Heart right ventricle (tissue), 16 donors: ENCODE results near the gene ARL15. TPM values are rescaled to one million over a fixed set of nuclear protein-coding genes. Genes with fewer than 3 reads are reported as not detected.

Source experiments
- ATAC-seq, 8 donors: fragments of 200-7000 bp; cut with Tn5 transposase; one replicate each; pipeline ENCODE4 v1.9.1; 2020; ENCODE audit warnings: mild to moderate bottlenecking in 8 of 8, moderate library complexity in 8 of 8, moderate number of reproducible peaks in 1 of 8
- DNase-seq, 2 donors: peaks; one replicate each; pipeline ENCODE4 v3.0.0-alpha.2; 2020
- H3K27ac ChIP-seq, 10 donors: fragments of 200-600 bp; sonication (generic) in 2 of 10; one replicate each; pipeline versions ENCODE4 v1.5.0 to v1.8.0; 2020 to 2022; ENCODE audit warnings: mild to moderate bottlenecking in 3 of 10
- H3K27me3 ChIP-seq, 7 donors: fragments of 200-600 bp; one replicate each; pipeline ENCODE4 v1.8.0; 2021 to 2022; ENCODE audit warnings: mild to moderate bottlenecking in 2 of 7
- H3K36me3 ChIP-seq, 9 donors: fragments of 200-600 bp; sonication (generic) in 1 of 9; one replicate each; pipeline versions ENCODE4 v1.5.0 to v1.8.0; 2020 to 2022; ENCODE audit warnings: mild to moderate bottlenecking in 2 of 9
- H3K4me1 ChIP-seq, 9 donors: fragments of 200-600 bp; sonication (generic) in 1 of 9; one replicate each; pipeline versions ENCODE4 v1.5.0 to v1.8.0; 2020 to 2022; ENCODE audit warnings: mild to moderate bottlenecking in 4 of 9
- H3K4me3 ChIP-seq, 10 donors: fragments of 200-600 bp; sonication (generic) in 2 of 10; one replicate each; pipeline versions ENCODE4 v1.5.0 to v1.8.0; 2020 to 2022; ENCODE audit warnings: mild to moderate bottlenecking in 7 of 10, moderate library complexity in 2 of 10
- H3K9me3 ChIP-seq, 11 donors: fragments of 200-600 bp in 10 of 11; sonication (generic) in 2 of 11; one replicate each; pipeline versions ENCODE4 v1.5.0 to v1.8.0; 2013 to 2022; ENCODE audit warnings: mild to moderate bottlenecking in 2 of 11, control low read depth in 1 of 11, moderate library complexity in 1 of 11
- CTCF ChIP-seq, 9 donors: fragments of 200-600 bp; sonication (generic) in 2 of 9; IDR thresholded peaks; one replicate each; pipeline versions ENCODE4 v1.5.0 to v1.8.0; 2021 to 2022; ENCODE audit warnings: antibody characterized with exemption in 9 of 9, mild to moderate bottlenecking in 5 of 9, moderate library complexity in 1 of 9
- WGBS, 2 donors: extraction: QIAGEN DNeasy Blood & Tissue Kit; methylation state at CpG; one replicate each; pipeline ENCODE4 v1.1.7; 2013; ENCODE audit warnings: inconsistent platforms in 1 of 2; 5-methylcytosine and 5-hydroxymethylcytosine counted together
- intact Hi-C, 10 donors: fragments of 100-400 bp; cut with DNase I; formaldehyde crosslinking; loops; one replicate each; pipeline versions ENCODE4 v1.11.1 to v1.14.2; 2022
- polyA plus RNA-seq, 2 donors: library from polyadenylated mRNA; stranded (reverse); fragments of 200-250 nt; gene quantifications; one replicate each; pipeline ENCODE4 v1.2.3, GENCODE V29; 2013
- total RNA-seq, 10 donors: library from RNA; stranded (reverse); fragmentation: NEBNext Ultra II Directional in 3 of 10; extraction: Animal tissue kit (Norgen Biotek cat#: 25700) in 3 of 10; gene quantifications; one replicate each; pipeline versions ENCODE4 v1.2.1 to v1.2.4, GENCODE V29; 2021 to 2023
- donor health status: Arrhythmogenic right ventricular cardiomyopathy.
- donor health status: ischemic (EF 13 %, LVEDD 7.1; RV severe dilation, severe dysfunction).
- donor health status: healthy with polysubstance abuse.
- donor health status: DM: no; HTN: yes; CAD: no.
- donor health status: DM: no; HTN: no; CAD: no.
- donor health status: ischemic (EF 25% LVEDD 6.9; RV normal size, moderate dysfunction).
- donor health status: ischemic (EF 25% LVEDD 5.7; RV mildly dilated, moderate dysfunction).
- donor health status: healthy.
- donor health status: DM: yes; HTN: yes; CAD: no.
- donor health status: Ischemic cardiomyopathy.
- donor health status: ischemic (EF 35%, LVEDD 5.7; RV mildly dilated, moderate dysfunction).
- donor health status: nonischemic (EF 11% LVEDD 7.7; RV severe dilation, severe dysfunction).
- donor health status: DM: yes; HTN: yes; CAD: no.
- donor health status: PGD.
- donor health status: ischemic (EF 29% LVEDD 5.4; RV normal size, mild dysfunction).
- donor health status: nonischemic (EF 23%, LVEDD 6.1; RV moderate dilation, normal function).

ARL15 gene
- total and polyA plus RNA-seq, 12 donors: 7.8 to 31.8 (median 26.9) TPM

- H3K27ac ChIP-seq: peak overlapping the region in 2 of 10 donors; percentile 3 to 20
- intact Hi-C loops: no loop called here
These were observed 416.7 kb downstream of the ARL15 start for GRCh38 chr5:53893626-53894025.

DNA sequence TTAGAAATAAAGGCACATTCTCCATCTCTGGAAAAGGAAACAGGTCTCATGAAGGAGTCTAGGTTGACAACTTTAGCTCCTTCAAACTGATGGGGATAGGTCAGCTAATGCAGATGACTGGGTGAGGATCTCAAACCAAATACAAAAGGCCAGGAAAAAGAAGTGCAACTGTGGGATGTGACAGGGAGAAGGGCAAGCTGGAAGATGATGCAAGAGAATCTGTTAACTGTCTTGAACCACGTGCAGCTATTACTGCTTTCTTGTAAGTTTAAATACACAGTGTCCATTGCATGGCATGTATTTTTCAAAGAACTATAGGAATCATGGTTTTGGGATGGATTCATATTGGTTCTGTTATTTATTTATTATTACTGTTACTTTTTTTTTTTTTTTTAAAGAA is 418.1 kb downstream of the ARL15 start:
- Histone ChIP-seq H3K4me3 (no peak overlapping the region), H3K9me3 (no peaks in the 10 kb centered on the region), H3K36me3 (no peaks in the 10 kb centered on the region), H3K4me1 (peaks cover 0 to 17% (median 0%) of the 10 kb centered on the region in 9 donors), H3K27ac (peak overlapping the region in 2 of 10 donors; percentile 31 to 50), H3K27me3 (no peaks in the 10 kb centered on the region)
- ATAC-seq (no peak), DNase-seq (no peak)
- WGBS, 2 donors: 83 to 97% methylated on average over 1 of the region's 1 CpG
- intact Hi-C loops: no loop called here
- TF ChIP-seq CTCF (IDR thresholded peaks at IDR 0.05): no peak

More at GRCh38 chr5:53893626-53894025, 416.7 kb downstream of the ARL15 start:
- ATAC-seq (peak in 7 of 8 donors; percentile 36 to 75 (median 64)), DNase-seq (no peak)
- WGBS, 2 donors: 33 to 63% methylated on average over 1 of the region's 1 CpG
- Histone ChIP-seq H3K27me3 (no peaks in the 10 kb centered on the region), H3K9me3 (no peaks in the 10 kb centered on the region), H3K4me1 (peaks cover 0 to 17% (median 0%) of the 10 kb centered on the region in 9 donors), H3K36me3 (no peaks in the 10 kb centered on the region), H3K4me3 (no peak overlapping the region)
- no peak for TF ChIP-seq CTCF (IDR thresholded peaks at IDR 0.05)

DNA sequence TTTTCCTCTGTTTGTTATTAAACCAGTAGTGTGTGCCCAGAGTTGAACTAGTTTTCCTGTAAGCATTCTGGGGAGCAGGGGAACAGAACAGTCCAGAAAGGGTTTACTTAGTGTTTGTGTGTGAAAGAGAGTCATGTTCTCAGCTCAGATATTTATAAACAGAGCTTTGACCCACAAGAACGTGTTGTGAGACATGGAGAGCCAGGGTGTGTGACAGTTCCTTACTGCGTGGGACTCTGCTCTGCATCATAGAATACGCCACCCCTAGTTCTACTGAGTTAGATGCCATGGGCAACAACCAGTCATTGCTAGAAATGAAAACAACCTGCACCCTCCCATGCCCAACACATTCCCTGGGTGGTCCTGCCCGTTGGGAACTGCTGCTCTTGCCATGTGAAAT is 419.2 kb downstream of the ARL15 start:
- peak overlapping the region in 4 of 10 donors; percentile 11 to 56 (median 40) for H3K27ac ChIP-seq
- intact Hi-C loops: no loop called here
- ATAC-seq: peak; percentile 52 to 89 (median 70)
- 56 to 66% methylated on average over 4 of the region's 4 CpGs for WGBS, 2 donors
- H3K36me3 ChIP-seq: peaks cover 0 to 8% (median 0%) of the 10 kb centered on the region in 9 donors
- no peaks in the 10 kb centered on the region for H3K27me3 ChIP-seq
- no peak overlapping the region for H3K4me3 ChIP-seq
- no peak for TF ChIP-seq CTCF (IDR thresholded peaks at IDR 0.05)
- DNase-seq: no peak
- H3K9me3 ChIP-seq: no peaks in the 10 kb centered on the region
- peaks cover 0 to 17% (median 0%) of the 10 kb centered on the region in 9 donors for H3K4me1 ChIP-seq

DNA sequence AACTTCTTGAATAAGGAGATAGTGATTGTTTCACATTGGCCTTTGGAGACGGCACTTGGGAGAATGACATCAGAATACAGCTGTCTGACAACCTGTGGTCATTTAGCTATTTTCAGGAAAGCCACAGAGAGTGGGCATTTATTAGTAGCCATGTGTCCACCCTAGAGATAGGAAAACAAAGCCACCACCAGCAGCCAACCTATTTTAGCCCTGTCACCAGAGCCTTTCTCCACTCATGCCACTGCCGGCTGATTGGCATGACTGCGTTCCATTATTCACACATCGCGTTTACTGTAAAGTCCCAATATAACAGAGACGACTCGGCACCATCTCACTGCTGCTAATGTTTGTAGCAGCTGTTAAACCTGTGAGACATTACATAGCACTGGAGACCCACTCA is 419.9 kb downstream of the ARL15 start:
- Histone ChIP-seq H3K27ac (peak overlapping the region in 4 of 10 donors; percentile 11 to 56 (median 40)), H3K27me3 (no peaks in the 10 kb centered on the region), H3K4me3 (no peak overlapping the region), H3K36me3 (peaks cover 0 to 12% (median 0%) of the 10 kb centered on the region in 9 donors), H3K9me3 (no peaks in the 10 kb centered on the region), H3K4me1 (peaks cover 0 to 17% (median 0%) of the 10 kb centered on the region in 9 donors)
- TF ChIP-seq CTCF (IDR thresholded peaks at IDR 0.05): no peak
- WGBS, 2 donors: 53 to 71% methylated on average over 7 of the region's 7 CpGs
- peak in 7 of 8 donors; percentile 14 to 71 (median 67) for ATAC-seq
- intact Hi-C loops: no loop called here
- DNase-seq: no peak
